GM10266 (cell line): ENCODE results near the gene BDKRB2.

Experiments
- DNase-seq: peaks from one replicate; pipeline ENCODE4 v3.0.0; 2012; ENCODE audit errors: extremely low spot score
- CTCF ChIP-seq: IDR thresholded peaks from 2 replicates; pipeline ENCODE4 v1.5.1; 2012; ENCODE audit warnings: mild to moderate bottlenecking, low read depth; ENCODE audit not compliant: control insufficient read depth, insufficient read depth; ENCODE audit errors: missing control alignments

The BDKRB2 gene

GRCh38 chr14:96267336-96267735, 62.7 kb downstream of the BDKRB2 start:
- DNase-seq: no peak
- no peak for TF ChIP-seq CTCF

GRCh38 chr14:96267916-96268315, 63.3 kb downstream of the BDKRB2 start:
- no peak for TF ChIP-seq CTCF

GRCh38 chr14:96268431-96269358, 64.1 kb downstream of the BDKRB2 start:
- TF ChIP-seq CTCF: no peak
- DNase-seq: no peak

More at GRCh38 chr14:96267916-96268315, 63.3 kb downstream of the BDKRB2 start:
- no peak for DNase-seq

GRCh38 chr14:96269359-96269710, 64.7 kb downstream of the BDKRB2 start:
- no peak for TF ChIP-seq CTCF
- DNase-seq: no peak

- DNase-seq: no peak
- no peak for TF ChIP-seq CTCF
Observed at GRCh38 chr14:96270565-96271420, 66.2 kb downstream of the BDKRB2 start.

GRCh38 chr14:96271421-96271762, 66.8 kb downstream of the BDKRB2 start:
- DNase-seq: no peak

More at GRCh38 chr14:96271421-96271762, 66.8 kb downstream of the BDKRB2 start:
- no peak for TF ChIP-seq CTCF
